ENCODE data around the gene IFT74.

Gene IFT74

GRCh38 chr9:27078685-27079084 lies 122.5 kb downstream of the IFT74 start:
- no peak for DNase-seq (ENCODE audit: low read depth, low spot score)
- no peak overlapping the region for H3K4me3 ChIP-seq (ENCODE audit: low read depth, low read length)
- TF ChIP-seq, protein P1, sequence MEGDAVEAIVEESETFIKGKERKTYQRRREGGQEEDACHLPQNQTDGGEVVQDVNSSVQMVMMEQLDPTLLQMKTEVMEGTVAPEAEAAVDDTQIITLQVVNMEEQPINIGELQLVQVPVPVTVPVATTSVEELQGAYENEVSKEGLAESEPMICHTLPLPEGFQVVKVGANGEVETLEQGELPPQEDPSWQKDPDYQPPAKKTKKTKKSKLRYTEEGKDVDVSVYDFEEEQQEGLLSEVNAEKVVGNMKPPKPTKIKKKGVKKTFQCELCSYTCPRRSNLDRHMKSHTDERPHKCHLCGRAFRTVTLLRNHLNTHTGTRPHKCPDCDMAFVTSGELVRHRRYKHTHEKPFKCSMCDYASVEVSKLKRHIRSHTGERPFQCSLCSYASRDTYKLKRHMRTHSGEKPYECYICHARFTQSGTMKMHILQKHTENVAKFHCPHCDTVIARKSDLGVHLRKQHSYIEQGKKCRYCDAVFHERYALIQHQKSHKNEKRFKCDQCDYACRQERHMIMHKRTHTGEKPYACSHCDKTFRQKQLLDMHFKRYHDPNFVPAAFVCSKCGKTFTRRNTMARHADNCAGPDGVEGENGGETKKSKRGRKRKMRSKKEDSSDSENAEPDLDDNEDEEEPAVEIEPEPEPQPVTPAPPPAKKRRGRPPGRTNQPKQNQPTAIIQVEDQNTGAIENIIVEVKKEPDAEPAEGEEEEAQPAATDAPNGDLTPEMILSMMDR (IDR thresholded peaks at IDR 0.05; ENCODE audit: low read depth, low read length): no peak
- in situ Hi-C loops (cut with HindIII; ENCODE audit: low sequenced_read_pairs): no loop called here

DNA sequence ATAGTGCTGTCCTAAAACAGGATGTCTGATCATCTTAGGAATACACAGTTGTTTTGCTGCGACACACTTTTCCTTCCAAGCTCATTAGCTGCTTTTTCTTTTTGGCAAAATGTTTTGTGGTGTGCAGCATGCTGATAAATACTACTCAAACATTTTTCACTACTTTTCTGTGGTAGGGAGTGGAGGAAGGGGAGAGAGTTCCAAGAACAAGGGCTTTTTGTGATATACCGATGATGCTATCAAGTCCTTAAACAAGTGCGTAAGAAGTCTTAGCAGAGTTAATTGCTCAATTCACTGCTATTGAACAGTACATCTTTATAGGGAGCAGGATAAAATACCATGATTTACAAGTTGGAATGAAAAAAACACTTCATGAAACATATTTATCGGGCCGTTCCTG lies 129.2 kb downstream of the IFT74 start:
- TF ChIP-seq, protein P1 (IDR thresholded peaks at IDR 0.05; ENCODE audit: low read depth, low read length): no peak
- no peak for DNase-seq (ENCODE audit: low read depth, low spot score)
- H3K4me3 ChIP-seq (ENCODE audit: low read depth, low read length): no peak overlapping the region
- in situ Hi-C loops (cut with HindIII; ENCODE audit: low sequenced_read_pairs): no loop called here

DNA sequence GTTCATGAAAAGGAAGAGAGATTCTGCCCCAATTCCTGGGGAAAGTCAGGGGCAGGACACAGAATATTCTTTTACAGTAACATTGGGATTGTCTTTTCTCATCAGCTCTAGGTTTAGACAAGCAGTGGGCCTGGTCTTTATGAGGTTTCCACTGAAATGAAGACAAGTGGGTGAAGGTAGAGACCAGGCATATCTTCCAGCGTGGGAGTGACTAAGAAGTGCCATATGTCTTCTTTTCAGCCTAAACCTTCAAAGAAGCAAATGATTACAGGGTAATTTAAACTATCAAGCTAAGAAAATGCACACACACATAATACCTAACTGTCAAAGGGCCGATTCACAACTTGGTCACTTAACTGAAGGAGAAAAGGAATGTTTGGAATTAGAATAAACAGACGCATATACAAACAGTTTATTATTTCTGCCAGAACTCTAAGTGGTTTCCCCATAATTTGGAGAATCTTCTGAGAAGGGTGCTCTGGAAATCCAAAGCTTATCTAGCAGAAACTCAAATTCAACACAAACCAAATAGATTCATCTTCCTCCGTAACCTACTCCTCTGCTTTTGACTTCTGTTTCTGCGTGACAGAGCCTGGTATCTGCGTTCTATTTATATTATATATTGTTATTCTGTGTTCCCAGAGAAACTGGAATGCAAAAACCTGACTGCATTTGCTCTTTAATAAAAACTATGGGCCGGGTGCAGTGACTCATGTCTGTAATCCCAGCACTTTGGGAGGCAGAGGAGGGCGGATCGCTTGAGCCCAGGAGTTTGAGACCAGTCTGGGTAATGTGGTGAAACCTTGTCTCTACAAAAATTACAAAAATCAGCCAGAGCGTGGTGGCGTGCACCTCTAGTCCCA lies 130.8 kb downstream of the IFT74 start:
- TF ChIP-seq, protein P1 (IDR thresholded peaks at IDR 0.05; ENCODE audit: low read depth, low read length): no peak
- no peak overlapping the region for H3K4me3 ChIP-seq (ENCODE audit: low read depth, low read length)
- peak; percentile 76 for DNase-seq (ENCODE audit: low read depth, low spot score)
- in situ Hi-C loops (cut with HindIII; ENCODE audit: low sequenced_read_pairs): no loop called here

- peak; percentile 61 for DNase-seq (ENCODE audit: low read depth, low spot score)
Measured at GRCh38 chr9:27088981-27089380, 132.8 kb downstream of the IFT74 start.

GRCh38 chr9:27089706-27090105 lies 133.5 kb downstream of the IFT74 start:
- no peak overlapping the region for H3K4me3 ChIP-seq (ENCODE audit: low read depth, low read length)
- TF ChIP-seq, protein P1 (IDR thresholded peaks at IDR 0.05; ENCODE audit: low read depth, low read length): no peak
- in situ Hi-C loops (cut with HindIII; ENCODE audit: low sequenced_read_pairs): no loop called here
- no peak for DNase-seq (ENCODE audit: low read depth, low spot score)

More at GRCh38 chr9:27088981-27089380, 132.8 kb downstream of the IFT74 start:
- in situ Hi-C loops (cut with HindIII; ENCODE audit: low sequenced_read_pairs): no loop called here
- TF ChIP-seq, protein P1 (IDR thresholded peaks at IDR 0.05; ENCODE audit: low read depth, low read length): no peak
- no peak overlapping the region for H3K4me3 ChIP-seq (ENCODE audit: low read depth, low read length)

DNA sequence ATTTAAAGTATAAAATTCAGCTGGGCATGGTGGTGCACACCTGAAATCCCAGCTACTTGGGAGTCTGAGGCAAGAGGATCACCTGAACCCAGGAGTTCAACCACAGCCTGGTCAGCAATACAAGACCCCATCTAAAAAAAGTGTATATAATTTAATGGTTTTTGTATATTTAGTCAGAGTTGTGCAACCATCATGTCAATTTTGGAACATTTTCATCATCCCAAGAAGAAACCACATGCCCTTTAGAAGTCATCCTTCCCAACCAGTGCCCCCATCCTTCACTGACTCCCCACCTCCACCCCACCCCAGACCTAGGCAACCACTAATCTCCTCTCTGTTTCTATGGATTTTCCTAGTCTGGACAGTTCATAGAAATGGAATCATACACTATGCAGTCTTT lies 134.0 kb downstream of the IFT74 start:
- TF ChIP-seq, protein P1 (IDR thresholded peaks at IDR 0.05; ENCODE audit: low read depth, low read length): no peak
- in situ Hi-C loops (cut with HindIII; ENCODE audit: low sequenced_read_pairs): no loop called here

More for the DNA sequence above, 134.0 kb downstream of the IFT74 start:
- no peak for DNase-seq (ENCODE audit: low read depth, low spot score)
- H3K4me3 ChIP-seq (ENCODE audit: low read depth, low read length): no peak overlapping the region

All from astrocyte of the spinal cord (primary cell).